OCI-LY7 (cell line): ENCODE measurements around the gene ELF4.

Experiments
- CTCF ChIP-seq: fragments of 200-600 bp; sonication (generic); conservative IDR thresholded peaks from 2 replicates; pipeline ENCODE4 v1.5.1; 2014; ENCODE audit warnings: mild to moderate bottlenecking, antibody characterized with exemption, low read length, moderate library complexity, mixed read lengths
- EZH2phosphoT487 ChIP-seq: fragments of 200-600 bp; sonication (generic); IDR thresholded peaks from 2 replicates; pipeline ENCODE4 v1.6.1; 2018; ENCODE audit warnings: low read depth, borderline replicate concordance, mild to moderate bottlenecking, mixed run types, antibody characterized with exemption, low read length, moderate library complexity, mixed read lengths

GRCh38 chrX:130119312-130119898 is 9.1 kb upstream of the ELF4 start:
- TF ChIP-seq CTCF, result no peak
- no peak for TF ChIP-seq EZH2phosphoT487
